Activated naive CD4-positive, alpha-beta T cell treated with Interleukin-2 at 50 U/mL for 16 hours (primary cell): ENCODE measurements around the gene RTP5.
"Not testable (repeated sequence)": the region's sequence is repeated elsewhere in the genome, so short reads cannot be mapped to it uniquely, and the experiment has no call there.

Source experiments
- DNase-seq: peaks from one replicate; pipeline ENCODE4 v3.0.0-alpha.2; 2020

Gene RTP5

DNA sequence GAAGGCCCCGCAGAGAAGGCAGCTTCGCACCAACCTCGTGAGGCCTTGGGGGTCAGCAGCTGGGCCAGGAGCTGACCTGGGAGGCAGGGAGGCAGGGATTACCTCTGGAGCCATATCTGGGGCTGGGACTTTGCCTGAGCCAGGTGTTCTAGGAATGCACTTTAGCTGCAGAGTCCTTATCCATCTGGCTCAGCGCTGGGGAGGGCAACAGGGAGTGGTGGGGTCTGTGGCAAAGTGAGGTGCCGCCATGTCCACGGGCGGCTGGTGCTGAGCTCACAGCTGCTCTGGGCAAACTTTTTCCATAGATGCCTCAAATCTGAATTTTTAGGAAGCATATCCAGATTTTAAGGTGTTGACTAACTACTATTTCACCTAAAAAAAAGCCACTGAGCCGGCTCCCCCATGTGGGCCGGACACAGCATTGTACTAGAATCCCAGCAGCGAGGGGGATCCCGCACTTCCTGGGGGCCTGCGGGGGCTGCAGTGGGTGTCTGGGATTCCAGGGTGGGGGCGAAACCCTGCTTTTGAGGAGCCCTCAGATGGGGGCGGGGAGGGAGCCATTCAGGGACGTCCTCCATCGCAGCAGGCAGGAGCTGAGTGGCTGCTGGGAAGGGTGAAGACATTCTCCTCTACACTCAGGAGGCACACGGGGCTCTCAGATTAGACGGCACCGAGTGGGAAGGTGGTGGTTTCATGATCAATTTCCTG is 34.6 kb downstream of the RTP5 start:
- no peak for DNase-seq

DNA sequence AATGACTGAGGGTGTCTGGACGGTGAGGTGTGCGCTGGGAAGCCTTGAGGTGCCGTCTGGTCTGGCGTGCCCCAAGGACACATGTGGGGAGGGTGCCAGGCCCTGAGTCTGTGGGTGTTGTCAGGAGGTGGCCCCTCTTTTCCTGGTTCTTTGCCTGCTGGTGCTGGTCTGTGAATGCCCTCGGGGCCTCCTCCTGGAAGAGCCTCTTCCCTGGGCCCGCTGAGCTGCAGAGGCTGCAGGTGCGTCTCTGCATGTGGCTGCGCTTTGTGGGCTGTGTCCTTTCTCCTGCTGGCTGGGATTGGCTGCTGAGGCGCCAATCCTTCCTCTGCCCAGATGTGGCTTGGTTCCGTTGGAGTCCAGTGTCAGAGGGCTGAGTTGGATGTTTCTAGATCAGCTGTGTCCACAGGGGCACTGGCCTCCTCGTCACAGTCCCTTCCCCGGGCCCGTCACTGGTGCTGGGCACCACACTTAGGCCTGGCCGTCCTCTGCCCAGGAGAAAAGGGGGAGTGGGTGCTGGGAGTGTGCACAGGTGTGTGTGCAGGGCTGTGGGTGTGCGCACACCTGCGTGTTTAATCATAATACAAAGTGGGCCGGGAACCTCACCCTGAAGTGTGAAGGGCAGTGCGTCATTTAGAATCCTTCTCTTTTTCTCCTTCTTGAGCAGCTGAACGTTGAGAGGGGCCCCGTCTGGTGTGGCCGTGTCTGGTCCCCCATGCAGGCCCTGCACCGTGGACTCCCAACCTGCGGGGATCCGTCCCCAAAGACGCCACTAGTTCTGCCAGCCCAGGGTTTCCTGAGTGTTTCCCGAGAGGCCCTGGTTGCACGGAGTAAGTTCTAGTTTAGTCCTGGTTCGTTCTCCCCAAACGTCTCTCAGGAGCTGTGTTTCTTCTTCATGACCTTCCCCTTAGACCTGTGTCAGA is 35.5 kb downstream of the RTP5 start:
- no peak for DNase-seq

DNA sequence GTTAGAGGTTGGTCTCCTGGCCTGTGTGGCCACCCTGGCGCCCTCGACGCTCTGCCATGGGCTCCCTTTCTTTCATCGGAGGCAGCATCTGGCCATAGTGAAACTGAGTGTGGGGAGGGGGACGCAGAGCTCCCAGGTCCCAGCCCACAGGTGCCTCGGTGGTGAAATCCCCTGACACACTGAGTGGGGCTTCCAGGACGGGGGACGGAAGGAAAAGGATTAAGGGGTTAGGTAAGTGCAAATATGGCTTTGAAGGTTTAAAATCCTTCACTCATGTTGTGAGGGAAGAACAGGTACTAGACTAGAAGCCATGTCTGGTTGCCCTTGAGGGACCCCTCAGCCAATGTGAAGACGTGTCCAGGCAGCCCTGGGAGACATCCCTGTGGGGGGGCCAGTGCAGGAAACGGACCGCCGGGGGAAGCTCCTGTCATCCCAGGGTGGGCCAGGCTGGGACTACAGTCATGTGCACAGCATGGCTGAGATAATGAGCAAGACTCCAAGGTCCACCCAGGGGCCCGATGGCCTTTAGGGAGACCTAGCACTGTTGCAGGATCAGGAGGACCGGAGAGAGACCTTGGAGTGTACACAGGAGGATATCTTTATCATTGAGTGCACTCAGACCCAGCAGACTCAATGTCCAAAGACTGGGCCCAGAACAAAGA is 36.3 kb downstream of the RTP5 start:
- no peak for DNase-seq

DNA sequence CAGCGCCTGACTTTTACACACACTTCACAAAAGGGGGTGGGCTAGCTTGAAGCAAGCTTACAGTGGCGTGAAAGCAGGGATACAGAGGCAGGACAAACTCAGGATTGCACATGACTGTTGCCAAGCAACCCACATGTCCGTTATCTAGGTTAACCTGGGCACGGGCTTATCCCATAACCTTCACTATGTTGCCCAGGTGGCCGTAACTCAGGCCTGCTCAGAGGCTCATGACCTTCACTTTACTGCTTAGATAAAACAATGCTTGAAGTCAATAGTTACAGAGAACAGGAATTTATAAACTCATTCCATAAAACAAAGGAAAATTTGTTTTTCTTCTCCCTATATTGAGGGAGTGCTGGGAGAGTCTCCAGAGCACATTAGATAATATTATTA is 36.8 kb downstream of the RTP5 start:
- not testable (repeated sequence) for DNase-seq

DNA sequence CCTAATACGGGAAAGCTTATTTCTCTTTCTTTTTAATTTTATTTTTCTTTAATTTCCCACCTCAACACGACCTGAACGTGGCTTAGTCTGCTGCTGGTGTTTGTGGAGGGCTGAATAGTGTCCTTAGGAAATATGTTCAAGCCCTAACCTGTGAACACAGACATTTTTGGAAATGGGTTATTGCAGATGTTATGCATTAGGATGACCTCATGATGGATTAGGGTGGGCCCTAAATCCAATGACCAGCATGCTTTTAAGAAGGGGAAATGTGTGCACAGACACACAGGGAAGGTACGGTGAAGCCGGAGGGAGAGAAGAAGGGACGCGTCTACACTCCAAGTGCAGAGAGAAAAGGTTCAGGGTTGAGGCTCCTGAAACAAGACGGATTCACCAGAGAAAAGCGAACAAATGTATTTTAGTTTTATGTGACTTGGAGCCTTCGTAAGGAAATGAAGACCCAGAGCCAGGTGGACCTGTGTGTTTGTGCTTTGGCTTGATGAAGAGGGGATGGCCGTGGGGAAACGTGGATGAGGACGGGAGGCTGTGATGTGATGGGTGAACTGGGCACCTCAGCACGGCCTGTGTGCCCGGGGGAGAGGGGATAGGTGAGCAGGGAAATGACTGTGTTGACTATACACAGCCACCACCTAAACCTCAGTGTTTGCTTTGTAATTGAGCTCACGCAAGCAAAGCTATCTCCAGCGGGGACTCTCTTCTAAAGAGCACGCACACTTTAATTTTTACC is 37.5 kb downstream of the RTP5 start:
- DNase-seq = no peak

DNA sequence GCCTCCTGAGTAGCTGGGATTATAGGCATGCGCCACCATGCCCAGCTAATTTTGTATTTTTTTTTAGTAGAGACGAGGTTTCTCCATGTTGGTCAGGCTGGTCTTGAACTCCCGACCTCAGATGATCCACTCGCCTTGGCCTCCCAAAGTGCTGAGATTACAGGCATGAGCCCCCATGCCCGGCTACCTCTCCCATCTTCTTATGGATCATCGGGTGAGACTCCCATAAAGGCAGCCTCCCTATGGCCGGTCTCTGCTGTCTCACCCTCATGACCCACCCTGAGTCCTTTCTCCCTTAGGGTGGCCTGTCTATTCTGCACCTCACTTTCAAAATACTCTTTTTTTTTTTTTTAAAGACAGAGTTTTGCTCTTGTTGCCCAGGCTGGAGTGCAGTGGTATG is 38.3 kb downstream of the RTP5 start:
- DNase-seq = not testable (repeated sequence)

DNA sequence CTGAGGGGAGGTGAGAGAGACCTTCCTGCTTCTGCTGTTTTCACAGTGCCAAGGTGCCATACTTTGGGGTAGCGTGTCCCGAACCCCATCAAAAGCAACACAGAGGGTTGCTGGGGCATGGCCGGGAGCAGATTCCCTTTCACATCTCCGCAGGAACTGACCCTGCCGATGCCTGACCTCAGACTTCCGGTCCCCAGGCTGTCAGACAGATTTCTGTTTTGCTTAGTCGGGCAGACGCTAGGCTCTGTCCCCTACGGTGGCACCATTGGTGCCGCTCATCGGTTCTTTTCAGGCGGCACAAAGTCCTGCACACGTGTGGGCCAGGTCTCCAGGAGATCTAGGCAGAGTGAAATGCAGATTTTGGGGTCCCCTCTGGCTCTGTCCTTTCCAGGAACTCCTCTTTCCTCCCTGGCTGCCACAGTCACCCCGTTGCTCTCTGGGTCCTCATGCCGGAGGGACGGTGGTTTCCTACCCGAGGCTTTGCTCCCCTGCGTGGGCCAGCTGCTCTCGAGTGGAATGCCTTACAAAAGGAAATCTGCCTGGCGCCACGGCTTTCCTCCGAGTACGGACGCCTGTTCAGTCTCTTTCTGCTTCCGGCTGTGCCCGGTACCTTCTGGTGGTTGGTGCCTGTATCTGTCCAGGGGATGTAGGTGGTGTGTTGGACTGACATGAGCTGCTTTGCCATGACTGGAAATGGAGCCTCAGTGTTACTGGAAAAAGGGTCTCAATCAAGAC is 39.3 kb downstream of the RTP5 start:
- DNase-seq = no peak

DNA sequence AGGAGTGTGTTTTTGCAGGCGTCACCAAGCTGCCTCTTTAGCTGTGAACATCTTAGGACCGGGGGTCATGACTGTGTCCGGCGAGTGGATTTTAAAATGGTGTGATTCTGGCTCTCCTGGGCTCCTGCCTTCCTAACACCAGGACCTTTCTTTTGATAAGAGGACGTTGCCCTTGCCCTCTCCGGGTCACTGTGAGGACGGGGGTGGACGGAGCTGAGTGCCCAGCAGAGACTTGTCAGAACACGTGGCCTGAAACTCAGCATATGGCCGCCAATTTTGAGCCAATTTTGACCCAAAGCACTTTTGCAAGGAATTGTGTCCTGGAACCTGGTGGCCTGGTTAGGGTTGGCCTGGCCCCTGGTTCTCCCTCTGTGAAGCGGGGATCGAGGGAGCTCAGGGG is 40.2 kb downstream of the RTP5 start:
- DNase-seq = no peak

DNA sequence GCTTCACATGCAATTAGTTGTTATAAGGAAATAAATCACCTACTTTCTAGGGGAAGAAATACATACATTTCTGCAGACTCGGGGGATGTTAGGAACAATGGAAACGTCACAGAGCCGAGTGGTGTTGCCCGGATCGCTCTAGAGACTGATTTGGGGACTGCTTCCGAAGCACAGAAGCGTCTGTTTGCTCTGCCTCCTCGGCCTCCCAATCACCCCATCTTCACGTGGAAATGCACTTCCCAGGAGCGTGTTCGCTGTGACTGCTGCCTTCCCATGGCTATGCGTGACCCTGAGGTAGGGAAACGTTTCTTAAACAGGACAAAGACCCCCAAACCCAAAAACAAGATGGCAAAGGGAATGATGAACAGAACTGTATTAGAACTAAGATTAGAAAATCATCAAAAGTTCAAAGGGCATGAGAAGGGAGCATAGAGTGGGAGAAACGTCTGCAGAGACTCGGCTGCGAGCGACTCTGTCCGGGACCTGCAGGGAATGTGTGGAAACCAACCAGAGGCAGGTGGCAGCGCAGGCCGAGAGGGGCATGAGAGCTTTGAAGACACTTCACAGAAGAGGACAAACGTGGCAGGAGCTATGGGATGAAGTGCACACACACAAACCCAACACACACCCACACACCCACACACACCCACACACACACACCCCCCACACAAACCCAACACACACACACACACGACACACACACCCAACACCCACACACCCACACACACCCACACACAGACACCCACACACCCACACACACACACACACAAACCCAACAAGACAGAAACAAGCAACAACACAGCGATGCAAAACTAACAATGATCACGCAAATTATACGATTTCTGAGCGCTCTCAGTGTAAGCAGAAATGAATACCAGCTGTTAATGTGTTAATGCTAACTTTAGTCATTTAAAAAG is 41.3 kb downstream of the RTP5 start:
- no peak for DNase-seq

DNA sequence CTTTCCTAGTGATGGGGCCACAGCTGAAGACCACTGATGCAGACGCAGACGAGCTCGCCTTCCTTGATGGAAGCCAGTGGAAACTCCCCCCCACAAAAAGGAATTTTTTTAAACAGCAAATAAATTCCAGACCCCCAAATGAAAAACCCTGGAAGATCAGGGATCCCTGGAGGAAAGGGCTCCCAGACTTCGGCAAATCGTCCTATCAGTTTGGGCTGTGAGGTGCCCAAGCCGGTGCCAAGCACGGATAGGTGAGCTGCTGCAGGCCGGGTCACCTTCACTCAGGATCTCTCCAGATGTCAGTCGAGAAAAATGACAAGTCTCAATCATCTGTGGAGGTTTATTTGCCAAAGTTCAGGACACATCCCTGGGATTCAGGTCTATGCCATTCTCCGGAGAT is 42.0 kb downstream of the RTP5 start:
- no peak for DNase-seq

DNA sequence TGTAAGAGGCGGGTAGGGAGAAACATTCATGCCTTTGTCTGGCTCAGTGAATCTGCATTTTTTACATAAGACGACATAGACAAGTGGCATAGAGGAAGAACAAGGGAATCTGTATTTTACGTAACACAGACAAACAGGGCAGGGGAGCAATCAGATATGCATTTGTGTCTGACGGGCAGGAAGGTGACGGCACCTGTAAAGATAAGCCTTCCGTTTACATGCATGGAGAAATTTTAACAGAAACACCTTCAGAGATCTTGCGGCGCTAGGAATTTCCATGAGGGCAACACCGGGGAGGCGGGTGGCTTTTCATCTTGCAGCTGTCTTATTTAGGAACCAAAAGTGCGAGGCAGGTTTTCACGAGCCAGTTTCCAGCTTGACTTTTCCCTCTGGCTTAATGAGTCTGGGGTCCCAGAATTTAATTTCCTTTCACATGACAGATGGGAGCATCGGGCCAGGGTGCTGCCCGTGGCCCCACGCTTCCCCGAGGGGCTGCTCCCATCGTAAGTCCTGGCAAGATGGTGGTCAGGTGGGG is 42.6 kb downstream of the RTP5 start:
- no peak for DNase-seq

DNA sequence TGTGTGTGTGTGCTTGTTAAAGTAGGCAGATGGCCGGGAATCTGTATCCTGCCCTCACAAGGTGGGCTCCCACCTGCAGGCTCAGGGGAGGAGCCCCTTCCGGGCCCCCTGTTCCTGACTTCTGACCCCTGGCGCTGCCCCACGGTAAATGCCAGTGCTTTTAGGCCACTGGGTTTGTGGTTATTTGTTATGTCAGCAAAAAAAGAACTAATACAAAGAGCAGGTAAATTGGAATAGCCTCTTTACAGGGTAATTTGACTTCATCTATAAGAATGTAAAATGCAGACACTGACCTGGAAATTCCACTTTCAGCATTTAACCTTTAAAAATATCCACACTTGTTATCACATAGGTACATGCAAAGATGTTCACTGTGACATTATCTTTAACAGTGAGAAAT is 44.2 kb downstream of the RTP5 start:
- DNase-seq = no peak

DNA sequence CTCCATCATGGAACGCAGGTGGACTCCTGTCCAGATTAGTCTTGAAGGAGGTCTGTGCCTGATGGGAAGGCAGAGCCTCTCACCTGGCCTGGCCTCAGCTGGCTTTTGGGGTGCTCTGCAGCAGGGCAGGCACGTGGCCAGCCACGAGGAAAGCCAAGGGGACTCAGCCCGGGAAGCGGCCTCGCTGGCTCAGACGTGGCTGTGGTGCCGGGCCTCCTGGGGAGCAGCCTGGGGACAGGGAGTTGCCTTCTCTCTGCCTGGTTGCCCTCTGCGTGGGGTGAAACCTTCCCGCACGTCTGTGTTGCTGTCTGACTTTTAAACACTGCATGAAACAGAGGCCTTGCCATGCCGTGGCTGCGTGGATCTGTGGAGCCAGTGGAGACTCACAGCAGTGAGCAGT is 45.0 kb downstream of the RTP5 start:
- DNase-seq = no peak

DNA sequence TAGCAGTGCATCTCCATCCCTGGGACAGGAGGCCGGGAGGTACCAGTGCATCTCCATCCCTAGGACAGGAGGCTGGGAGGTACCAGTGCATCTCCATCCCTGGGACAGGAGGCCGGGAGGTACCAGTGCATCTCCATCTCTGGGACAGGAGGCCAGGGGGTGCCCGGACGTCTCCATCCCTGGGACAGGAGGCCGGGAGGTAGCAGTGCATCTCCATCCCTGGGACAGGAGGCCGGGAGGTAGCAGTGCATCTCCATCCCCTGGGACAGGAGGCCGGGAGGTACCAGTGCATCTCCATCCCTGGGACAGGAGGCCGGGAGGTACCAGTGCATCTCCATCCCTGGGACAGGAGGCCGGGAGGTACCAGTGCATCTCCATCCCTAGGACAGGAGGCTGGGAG is 52.1 kb downstream of the RTP5 start:
- DNase-seq = not testable (repeated sequence)

DNA sequence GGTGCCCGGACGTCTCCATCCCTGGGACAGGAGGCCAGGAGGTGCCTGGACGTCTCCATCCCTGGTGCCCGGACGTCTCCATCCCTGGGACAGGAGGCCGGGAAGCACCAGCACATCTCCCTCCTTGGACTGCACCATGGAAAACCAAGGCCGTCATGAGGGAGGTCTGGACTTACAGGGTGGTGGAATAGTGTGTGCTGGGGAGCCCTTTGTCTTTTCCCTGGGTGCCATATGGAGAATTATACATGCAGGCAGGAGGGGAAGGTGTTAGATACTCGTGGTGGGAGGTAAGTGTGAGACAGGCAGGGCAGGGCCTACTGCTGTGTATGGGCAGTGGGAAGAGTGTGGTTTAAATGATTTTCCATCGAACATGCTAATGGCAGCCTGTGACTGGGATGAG is 52.9 kb downstream of the RTP5 start:
- DNase-seq = no peak

DNA sequence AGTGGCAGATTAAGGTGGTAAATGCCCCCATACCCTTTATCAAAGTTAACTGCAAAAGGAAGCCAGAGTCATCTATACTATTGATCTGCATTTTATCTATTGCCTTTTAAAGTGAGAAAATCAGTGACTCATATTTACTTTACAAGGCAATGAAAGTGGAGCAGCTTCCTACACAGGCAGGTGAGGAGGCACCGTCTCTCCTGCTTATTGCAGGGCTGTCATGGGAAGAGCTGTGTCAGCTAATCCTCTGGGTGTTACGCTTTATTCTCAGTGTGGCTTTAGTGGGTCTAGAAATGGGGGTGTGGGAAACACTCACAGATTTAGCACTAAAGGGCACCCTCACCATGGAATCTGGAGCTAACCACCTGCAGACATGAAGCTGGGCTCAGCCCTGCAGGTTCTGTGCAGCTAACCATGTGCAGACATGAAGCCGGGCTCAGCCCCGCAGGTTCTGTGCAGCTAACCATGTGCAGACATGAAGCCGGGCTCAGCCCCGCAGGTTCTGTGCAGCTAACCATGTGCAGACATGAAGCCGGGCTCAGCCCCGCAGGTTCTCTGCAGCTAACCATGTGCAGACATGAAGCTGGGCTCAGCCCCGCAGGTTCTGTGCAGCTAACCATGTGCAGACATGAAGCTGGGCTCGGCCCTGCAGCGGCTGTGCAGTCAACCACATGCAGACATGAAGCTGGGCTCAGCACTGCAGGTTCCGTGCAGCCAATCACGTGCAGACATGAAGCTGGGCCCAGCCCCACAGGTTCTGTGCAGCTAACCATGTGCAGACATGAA is 53.5 kb downstream of the RTP5 start:
- DNase-seq = not testable (repeated sequence)
